PC-3 (cell line): Measurements from ENCODE around the gene ST3GAL2. TPM values are rescaled to one million over a fixed set of nuclear protein-coding genes. Genes with fewer than 3 reads are reported as not detected.

Experiments used
- ATAC-seq: fragments of 200-7000 bp; cut with Tn5 transposase; 2 replicates; pipeline ENCODE4 v1.9.1; 2020; ENCODE audit warnings: mild to moderate bottlenecking, moderate library complexity
- BruUV-seq: library from RNA; stranded (reverse); fragments of 400-500 nt; replicated peaks from 2 replicates; lab custom pipeline; 2021; lab: Mats Ljungman, UMichigan
- CTCF ChIA-PET: fragments of 300-600 bp; sonication (Branson Sonifier 250); formaldehyde crosslinking; loops from one replicate; lab custom pipeline; 2022; ENCODE audit warnings: antibody characterized with exemption; lab: Charles Lee
- POLR2A ChIA-PET: fragments of 300-600 bp; sonication (Branson Sonifier 250); formaldehyde crosslinking; loops from one replicate; lab custom pipeline; 2022; ENCODE audit warnings: antibody characterized with exemption; ENCODE audit not compliant: unreplicated experiment; lab: Charles Lee
- DNase-seq: peaks from one replicate; pipeline ENCODE4 v3.0.0-alpha.2; 2015
- H2AFZ ChIP-seq: fragments of 300-600 bp; sonication (generic); 2 replicates; pipeline ENCODE4 v1.6.0; 2016; ENCODE audit warnings: antibody characterized with exemption, low read length
- H3F3A ChIP-seq: fragments of 300-600 bp; sonication (generic); one replicate; pipeline ENCODE4 v1.6.0; 2017; ENCODE audit warnings: antibody characterized with exemption, low read length, control low read depth, mild to moderate bottlenecking; ENCODE audit not compliant: unreplicated experiment
- H3K27ac ChIP-seq: fragments of 300-600 bp; sonication (generic); 2 replicates; pipeline ENCODE4 v1.5.1; 2016; ENCODE audit warnings: mild to moderate bottlenecking, low read length
- H3K27me3 ChIP-seq: fragments of 300-600 bp; sonication (generic); 2 replicates; pipeline ENCODE4 v1.6.1; 2016; ENCODE audit warnings: low read length, mixed read lengths
- H3K36me3 ChIP-seq: fragments of 300-600 bp; sonication (generic); 2 replicates; pipeline ENCODE4 v1.6.1; 2016; ENCODE audit warnings: low read depth, mixed run types, low read length, mixed read lengths
- H3K4me1 ChIP-seq: fragments of 300-600 bp; sonication (generic); 2 replicates; pipeline ENCODE4 v1.5.1; 2016; ENCODE audit warnings: low read length; ENCODE audit not compliant: insufficient read depth
- H3K4me2 ChIP-seq: fragments of 300-600 bp; sonication (generic); 2 replicates; pipeline ENCODE4 v1.6.0; 2016; ENCODE audit warnings: low read length
- H3K4me3 ChIP-seq: fragments of 300-600 bp; sonication (generic); 2 replicates; pipeline ENCODE4 v1.5.1; 2016; ENCODE audit warnings: mild to moderate bottlenecking, low read length, mixed read lengths
- H3K79me2 ChIP-seq: fragments of 300-600 bp; sonication (generic); 2 replicates; pipeline ENCODE4 v1.6.1; 2017; ENCODE audit warnings: low read length, mixed read lengths
- H3K9ac ChIP-seq: fragments of 300-600 bp; sonication (generic); 2 replicates; pipeline ENCODE4 v1.6.0; 2016; ENCODE audit warnings: mild to moderate bottlenecking, low read length
- H3K9me2 ChIP-seq: fragments of 300-600 bp; sonication (generic); replicated peaks from 2 replicates; pipeline ENCODE4 v1.6.1; 2016; ENCODE audit warnings: mixed run types, low read length, mixed read lengths
- H3K9me3 ChIP-seq: fragments of 300-600 bp; sonication (generic); 2 replicates; pipeline ENCODE4 v1.6.1; 2016; ENCODE audit warnings: low read length, mixed read lengths
- H4K20me1 ChIP-seq: fragments of 300-600 bp; sonication (generic); 2 replicates; pipeline ENCODE4 v1.6.1; 2016; ENCODE audit warnings: low read length, mixed read lengths
- EZH2 ChIP-seq: fragments of 300-600 bp; sonication (generic); IDR thresholded peaks from one replicate; pipeline ENCODE4 v1.6.1; 2017; ENCODE audit warnings: antibody characterized with exemption, mild to moderate bottlenecking, low read length; ENCODE audit not compliant: unreplicated experiment
- EZH2phosphoT487 ChIP-seq: fragments of 300-600 bp; sonication (generic); IDR thresholded peaks from 2 replicates; pipeline ENCODE4 v1.6.1; 2018; ENCODE audit warnings: mild to moderate bottlenecking, antibody characterized with exemption, low read length, borderline replicate concordance
- intact Hi-C: fragments of 100-400 bp; cut with micrococcal nuclease; formaldehyde crosslinking; loops from 2 replicates; pipeline ENCODE4 v1.9.0; 2023
- total RNA-seq: library from RNA; depleted of rRNA; stranded (reverse); fragments of >200 nt; gene quantifications from 2 replicates; pipeline ENCODE4 v1.2.3, GENCODE V29; 2014
- TF ChIP-seq, protein P1 (sequence below): fragments of 300-600 bp; sonication (generic); conservative IDR thresholded peaks from 2 replicates; pipeline ENCODE4 v1.5.1; 2017; ENCODE audit warnings: antibody characterized with exemption, low read depth, mild to moderate bottlenecking, low read length

Gene ST3GAL2
- total RNA-seq, 1 experiment from 2014 or later = 9.8 TPM

DNA sequence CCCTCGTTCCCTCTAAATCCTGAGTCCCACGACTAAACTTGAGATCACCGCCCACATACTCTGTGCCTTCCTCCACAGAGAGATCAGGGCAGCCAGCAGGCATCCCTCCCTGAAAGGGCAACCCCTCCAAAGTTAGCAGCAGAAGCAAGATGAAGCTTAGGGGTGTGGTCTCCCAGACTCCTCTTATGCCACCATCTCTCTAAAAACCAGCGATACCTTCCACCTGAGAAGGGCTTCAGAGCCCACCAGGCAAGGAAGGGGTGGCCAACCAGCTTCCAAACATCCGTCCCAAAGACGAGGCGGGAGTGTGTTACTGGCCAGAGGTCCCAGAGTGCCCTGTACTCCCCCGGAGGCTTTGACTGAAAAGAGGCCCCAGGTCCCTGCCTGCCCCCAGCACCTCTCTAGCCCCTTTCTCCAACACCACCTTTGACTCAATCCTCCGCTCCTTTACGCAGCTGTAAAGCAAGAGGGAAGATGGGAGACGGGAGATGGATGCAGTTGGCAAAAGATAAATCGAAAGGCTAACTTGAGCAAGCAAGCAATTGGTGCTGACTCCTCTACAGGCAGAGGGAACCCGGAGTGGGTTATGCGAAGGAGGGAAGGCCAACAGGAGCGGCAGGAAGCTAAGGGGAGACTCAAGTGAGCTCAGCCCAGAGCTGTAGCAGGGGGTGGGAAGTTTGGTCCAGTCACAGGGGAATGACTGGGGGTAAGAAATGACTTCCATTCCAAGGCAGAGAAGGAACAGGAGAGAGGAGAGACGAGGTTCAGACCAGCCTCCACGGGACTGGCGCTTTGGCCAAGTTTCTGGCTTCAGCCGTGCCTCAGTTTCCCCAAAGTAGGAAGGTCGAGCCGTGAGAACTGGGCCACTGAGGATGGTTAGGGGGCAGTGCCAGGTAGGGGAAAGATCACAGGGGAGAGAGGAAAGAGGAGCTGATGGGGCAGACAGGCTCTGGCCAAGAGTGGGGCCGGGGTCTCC, 1.0 kb downstream of the ST3GAL2 start:
- no peaks in the 10 kb centered on the region for H3F3A ChIP-seq
- H3K9ac ChIP-seq = peak overlapping the region; percentile 9; the same call in 1 of the 2 replicates
- ATAC-seq (no peak), DNase-seq (peak; percentile 9)
- TF ChIP-seq EZH2phosphoT487 (no peak), EZH2 (no peak)
- TF ChIP-seq, protein P1, sequence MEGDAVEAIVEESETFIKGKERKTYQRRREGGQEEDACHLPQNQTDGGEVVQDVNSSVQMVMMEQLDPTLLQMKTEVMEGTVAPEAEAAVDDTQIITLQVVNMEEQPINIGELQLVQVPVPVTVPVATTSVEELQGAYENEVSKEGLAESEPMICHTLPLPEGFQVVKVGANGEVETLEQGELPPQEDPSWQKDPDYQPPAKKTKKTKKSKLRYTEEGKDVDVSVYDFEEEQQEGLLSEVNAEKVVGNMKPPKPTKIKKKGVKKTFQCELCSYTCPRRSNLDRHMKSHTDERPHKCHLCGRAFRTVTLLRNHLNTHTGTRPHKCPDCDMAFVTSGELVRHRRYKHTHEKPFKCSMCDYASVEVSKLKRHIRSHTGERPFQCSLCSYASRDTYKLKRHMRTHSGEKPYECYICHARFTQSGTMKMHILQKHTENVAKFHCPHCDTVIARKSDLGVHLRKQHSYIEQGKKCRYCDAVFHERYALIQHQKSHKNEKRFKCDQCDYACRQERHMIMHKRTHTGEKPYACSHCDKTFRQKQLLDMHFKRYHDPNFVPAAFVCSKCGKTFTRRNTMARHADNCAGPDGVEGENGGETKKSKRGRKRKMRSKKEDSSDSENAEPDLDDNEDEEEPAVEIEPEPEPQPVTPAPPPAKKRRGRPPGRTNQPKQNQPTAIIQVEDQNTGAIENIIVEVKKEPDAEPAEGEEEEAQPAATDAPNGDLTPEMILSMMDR = no peak
- H3K79me2 ChIP-seq = peaks cover 21% of the 10 kb centered on the region
- peak overlapping the region; percentile 85 for H3K4me3 ChIP-seq
- peak overlapping the region; percentile 23; the same call in 1 of the 2 replicates for H2AFZ ChIP-seq
- no peak overlapping the region for H3K27ac ChIP-seq
- H3K27me3 ChIP-seq = no peaks in the 10 kb centered on the region
- intact Hi-C loops = loop anchor here (2.0 kb wide), 1 partner anchor 57 kb away; no protein-coding TSS in a partner anchor
- CTCF ChIA-PET = interaction anchor here (0.6 kb wide), 1 partner anchor 26 kb away, joined by 4 read pairs; no protein-coding TSS in a partner anchor
- peaks cover 27% of the 10 kb centered on the region for H3K4me1 ChIP-seq
- BruUV-seq = TSS peak; percentile 42
- no peaks in the 10 kb centered on the region for H4K20me1 ChIP-seq
- H3K9me3 ChIP-seq = no peaks in the 10 kb centered on the region
- H3K9me2 ChIP-seq = no peaks in the 10 kb centered on the region
- POLR2A ChIA-PET = no interaction called here
- H3K4me2 ChIP-seq = peak overlapping the region; percentile 96
- no peaks in the 10 kb centered on the region for H3K36me3 ChIP-seq

DNA sequence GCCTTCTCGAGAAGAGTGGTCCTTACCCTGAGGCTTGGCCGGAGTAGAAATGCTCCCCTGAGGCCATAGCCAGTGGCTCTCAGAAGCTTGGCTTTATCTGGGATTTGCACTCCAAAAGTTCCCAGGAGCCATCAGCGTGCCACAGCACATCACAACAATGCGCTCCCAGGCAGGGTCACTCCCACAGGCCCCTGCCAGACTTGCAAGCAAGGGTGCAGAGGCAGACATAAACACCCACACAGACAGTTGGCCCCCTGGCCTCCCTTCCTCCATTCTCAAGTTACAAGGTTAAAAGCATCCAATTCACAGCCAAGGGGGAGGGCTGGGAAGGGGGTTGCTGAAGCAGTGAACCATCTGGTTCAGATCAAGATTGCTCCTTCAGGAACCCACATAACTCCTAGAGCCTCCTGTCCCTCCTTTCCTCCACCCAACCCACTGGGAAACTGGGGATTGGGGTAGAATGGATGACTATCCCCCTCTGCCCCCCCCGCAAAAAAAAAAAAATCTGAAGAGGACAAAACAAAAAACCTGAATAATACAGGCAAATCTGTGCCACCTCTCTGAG, 1.8 kb downstream of the ST3GAL2 start:
- no peak for TF ChIP-seq EZH2phosphoT487
- no peak for TF ChIP-seq EZH2
- TF ChIP-seq, protein P1 = no peak
- no peak overlapping the region for H2AFZ ChIP-seq
- no peak for DNase-seq
- no peak overlapping the region for H3K9ac ChIP-seq
- H3F3A ChIP-seq = no peaks in the 10 kb centered on the region
- intact Hi-C loops = no loop called here
- CTCF ChIA-PET = no interaction called here
- no TSS peak for BruUV-seq
- peak overlapping the region; percentile 96 for H3K4me2 ChIP-seq
- peaks cover 27% of the 10 kb centered on the region for H3K4me1 ChIP-seq
- H3K9me2 ChIP-seq = no peaks in the 10 kb centered on the region
- POLR2A ChIA-PET = no interaction called here
- H3K27ac ChIP-seq = no peak overlapping the region
- H3K4me3 ChIP-seq = no peak overlapping the region
- H3K9me3 ChIP-seq = no peaks in the 10 kb centered on the region
- H3K27me3 ChIP-seq = no peaks in the 10 kb centered on the region
- peaks cover 21% of the 10 kb centered on the region for H3K79me2 ChIP-seq
- no peak for ATAC-seq
- no peaks in the 10 kb centered on the region for H3K36me3 ChIP-seq
- no peaks in the 10 kb centered on the region for H4K20me1 ChIP-seq
